CD4-positive, CD25-positive, alpha-beta regulatory T cell (primary cell): Measurements from ENCODE around the gene PTPRN2. TPM values are rescaled to one million over a fixed set of nuclear protein-coding genes. Genes with fewer than 3 reads are reported as not detected.
"Not testable (repeated sequence)": the region's sequence is repeated elsewhere in the genome, so short reads cannot be mapped to it uniquely, and the experiment has no call there.

Source experiments
- ATAC-seq, 2 donors: fragments of 150-1000 bp; cut with Tn5 transposase; one replicate each; pipeline ENCODE4 v1.10.0; 2021; ENCODE audit warnings: low read depth in 2 of 2, moderate number of reproducible peaks in 2 of 2, moderate library complexity in 1 of 2
- DNase-seq, 3 donors: peaks; one replicate each; pipeline versions ENCODE4 v3.0.0 to v3.0.0-alpha.2; 2012 to 2022; ENCODE audit warnings: mixed read lengths in 1 of 3
- H3K27ac ChIP-seq: one replicate; pipeline ENCODE4 v1.7.0; 2013; ENCODE audit warnings: mild to moderate bottlenecking, low read length; ENCODE audit not compliant: insufficient read depth, poor library complexity, severe bottlenecking
- H3K27me3 ChIP-seq: one replicate; pipeline ENCODE4 v1.7.0; 2013; ENCODE audit warnings: low read length; ENCODE audit not compliant: control insufficient read depth, insufficient read depth
- H3K36me3 ChIP-seq: one replicate; pipeline ENCODE4 v1.7.0; 2013; ENCODE audit warnings: mild to moderate bottlenecking, low read length, moderate library complexity; ENCODE audit not compliant: control insufficient read depth, insufficient read depth
- H3K4me1 ChIP-seq: 2 replicates; pipeline ENCODE4 v1.7.0; 2013; ENCODE audit warnings: mild to moderate bottlenecking, low read length; ENCODE audit not compliant: insufficient read depth, control insufficient read depth, poor library complexity, severe bottlenecking
- H3K4me3 ChIP-seq: one replicate; pipeline ENCODE4 v1.7.0; 2013; ENCODE audit warnings: low read depth, mild to moderate bottlenecking, low read length, moderate library complexity
- H3K9me3 ChIP-seq, 2 experiments: 1 replicate in 1 of 2; 2 replicates in 1 of 2; pipeline ENCODE4 v1.7.0; 2013; ENCODE audit warnings: low read length in 2 of 2, mild to moderate bottlenecking in 1 of 2, moderate library complexity in 1 of 2; ENCODE audit not compliant: control insufficient read depth in 2 of 2
- H3K27ac Mint-ChIP-seq, 3 donors: one replicate each; pipeline ENCODE4 v1.8.0; 2020 to 2022; ENCODE audit warnings: mild to moderate bottlenecking in 3 of 3, mixed read lengths in 3 of 3, moderate library complexity in 2 of 3
- H3K27me3 Mint-ChIP-seq: one replicate; pipeline ENCODE4 v1.8.0; 2022; ENCODE audit warnings: mild to moderate bottlenecking, mixed read lengths
- H3K36me3 Mint-ChIP-seq: one replicate; pipeline ENCODE4 v1.8.0; 2020; ENCODE audit warnings: mixed read lengths
- H3K4me1 Mint-ChIP-seq, 4 donors: one replicate each; pipeline ENCODE4 v1.8.0; 2020 to 2022; ENCODE audit warnings: mixed read lengths in 4 of 4, mild to moderate bottlenecking in 1 of 4
- H3K4me3 Mint-ChIP-seq, 4 donors: one replicate each; pipeline ENCODE4 v1.8.0; 2020 to 2022; ENCODE audit warnings: mild to moderate bottlenecking in 4 of 4, mixed read lengths in 4 of 4, moderate library complexity in 3 of 4
- H3K9me3 Mint-ChIP-seq, 7 donors: one replicate each; pipeline ENCODE4 v1.8.0; 2020 to 2022; ENCODE audit warnings: mixed read lengths in 7 of 7, mild to moderate bottlenecking in 3 of 7, moderate library complexity in 2 of 7
- polyA plus RNA-seq, 4 donors: library from polyadenylated mRNA; unstranded; fragments of 300-500 nt; fragmentation: Illumina TruSeq; gene quantifications; one replicate each; pipeline ENCODE4 v1.2.3, GENCODE V29; 2021
- total RNA-seq: library from RNA; stranded (reverse); gene quantifications from one replicate; pipeline ENCODE4 v1.2.3, GENCODE V29; 2022

PTPRN2 gene
- total and polyA plus RNA-seq, 5 donors from 2014 or later: 1.6 to 4.7 (median 2.7) TPM

- no peak for DNase-seq
- H3K27ac Mint-ChIP-seq: no peak overlapping the region
These were observed 991.2 kb downstream of the PTPRN2 start for GRCh38 chr7:157596471-157596870.

DNA sequence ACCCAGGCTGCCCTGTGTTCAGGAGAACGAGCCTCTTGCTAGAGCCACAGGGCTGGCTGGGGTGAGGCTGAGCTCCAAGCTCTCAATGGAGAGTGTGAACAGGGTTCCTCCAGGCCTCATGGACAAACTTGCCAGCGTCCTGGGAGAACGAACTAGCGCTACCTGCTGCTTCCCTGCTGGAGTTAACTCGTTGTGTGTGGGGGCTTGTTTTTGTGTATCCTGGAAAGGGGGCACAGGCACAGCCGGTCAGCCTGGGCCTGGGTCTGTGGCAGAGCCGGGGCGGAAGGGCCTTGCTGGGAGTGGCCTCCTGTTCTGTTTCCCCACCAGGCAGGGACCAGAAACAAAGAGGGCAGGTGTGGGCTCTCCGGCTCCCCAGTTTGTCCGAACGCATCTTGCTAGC is 991.6 kb downstream of the PTPRN2 start:
- no peak for ATAC-seq
- no peaks in the 10 kb centered on the region for H3K4me1 ChIP-seq
- Mint-ChIP-seq H3K4me3 (no peak overlapping the region), H3K36me3 (peaks cover 4% of the 10 kb centered on the region), H3K9me3 (no peaks in the 10 kb centered on the region), H3K27ac (no peak overlapping the region), H3K27me3 (peaks cover 4% of the 10 kb centered on the region), H3K4me1 (peaks cover 0 to 3% (median 0%) of the 10 kb centered on the region in 4 donors)
- no peaks in the 10 kb centered on the region for H3K27me3 ChIP-seq
- no peaks in the 10 kb centered on the region for H3K36me3 ChIP-seq
- H3K27ac ChIP-seq: no peak overlapping the region
- H3K9me3 ChIP-seq: no peaks in the 10 kb centered on the region
- H3K4me3 ChIP-seq: no peak overlapping the region
- no peak for DNase-seq

More at GRCh38 chr7:157596471-157596870, 991.2 kb downstream of the PTPRN2 start:
- no peaks in the 10 kb centered on the region for H3K9me3 Mint-ChIP-seq
- Histone ChIP-seq H3K4me3 (no peak overlapping the region), H3K27me3 (no peaks in the 10 kb centered on the region), H3K4me1 (no peaks in the 10 kb centered on the region), H3K9me3 (no peaks in the 10 kb centered on the region), H3K36me3 (no peaks in the 10 kb centered on the region), H3K27ac (no peak overlapping the region)
- H3K27me3 Mint-ChIP-seq: peaks cover 4% of the 10 kb centered on the region
- ATAC-seq: no peak
- peaks cover 0 to 3% (median 0%) of the 10 kb centered on the region in 4 donors for H3K4me1 Mint-ChIP-seq
- H3K36me3 Mint-ChIP-seq: peaks cover 4% of the 10 kb centered on the region
- no peak overlapping the region for H3K4me3 Mint-ChIP-seq

GRCh38 chr7:157595086-157595855 is 992.4 kb downstream of the PTPRN2 start:
- Histone ChIP-seq H3K27me3 (no peaks in the 10 kb centered on the region), H3K9me3 (no peaks in the 10 kb centered on the region), H3K27ac (no peak overlapping the region), H3K4me3 (no peak overlapping the region), H3K4me1 (no peaks in the 10 kb centered on the region), H3K36me3 (no peaks in the 10 kb centered on the region)
- peaks cover under 1% of the 10 kb centered on the region for H3K27me3 Mint-ChIP-seq
- no peak overlapping the region for H3K4me3 Mint-ChIP-seq
- ATAC-seq (no peak), DNase-seq (no peak)
- peaks cover 0 to 3% (median 0%) of the 10 kb centered on the region in 4 donors for H3K4me1 Mint-ChIP-seq
- no peak overlapping the region for H3K27ac Mint-ChIP-seq
- peaks cover 4% of the 10 kb centered on the region for H3K36me3 Mint-ChIP-seq
- H3K9me3 Mint-ChIP-seq: no peaks in the 10 kb centered on the region

- no peaks in the 10 kb centered on the region for H3K9me3 ChIP-seq
- no peaks in the 10 kb centered on the region for H3K4me1 ChIP-seq
- Mint-ChIP-seq H3K27ac (no peak overlapping the region), H3K4me3 (no peak overlapping the region), H3K9me3 (no peaks in the 10 kb centered on the region), H3K4me1 (peaks cover 0 to 3% (median 0%) of the 10 kb centered on the region in 4 donors), H3K27me3 (peaks cover 2% of the 10 kb centered on the region), H3K36me3 (peaks cover 4% of the 10 kb centered on the region)
- ATAC-seq: no peak
- no peak for DNase-seq
- H3K36me3 ChIP-seq: no peaks in the 10 kb centered on the region
- H3K27ac ChIP-seq: no peak overlapping the region
- H3K4me3 ChIP-seq: no peak overlapping the region
- H3K27me3 ChIP-seq: no peaks in the 10 kb centered on the region
These were observed 993.3 kb downstream of the PTPRN2 start for GRCh38 chr7:157594306-157594705.

DNA sequence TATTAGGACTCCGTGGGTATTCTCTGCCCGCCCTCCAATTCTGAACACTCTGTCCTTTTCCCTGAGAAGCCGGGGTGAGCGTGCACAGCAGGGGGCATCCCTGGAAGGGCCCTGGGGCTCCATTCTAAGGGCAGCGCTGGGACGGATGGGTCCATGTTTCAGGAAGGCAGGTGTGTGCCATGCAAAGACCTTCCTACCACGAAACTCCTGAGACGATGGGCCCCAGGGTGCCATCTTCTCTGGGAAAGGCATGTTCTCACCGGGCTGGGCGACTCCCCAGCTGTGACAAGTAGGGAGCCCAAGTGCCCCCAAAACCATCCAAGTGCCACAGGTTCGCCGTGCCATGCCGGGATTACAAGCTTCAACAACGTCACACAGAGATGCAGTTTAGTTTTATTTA is 994.1 kb downstream of the PTPRN2 start:
- Mint-ChIP-seq H3K4me1 (peaks cover 0 to 3% (median 0%) of the 10 kb centered on the region in 4 donors), H3K27ac (no peak overlapping the region), H3K4me3 (no peak overlapping the region), H3K27me3 (peaks cover 8% of the 10 kb centered on the region), H3K36me3 (peaks cover 4% of the 10 kb centered on the region), H3K9me3 (no peaks in the 10 kb centered on the region)
- H3K4me3 ChIP-seq: no peak overlapping the region
- no peaks in the 10 kb centered on the region for H3K27me3 ChIP-seq
- H3K36me3 ChIP-seq: no peaks in the 10 kb centered on the region
- ATAC-seq (no peak), DNase-seq (no peak)
- H3K9me3 ChIP-seq: no peaks in the 10 kb centered on the region
- no peaks in the 10 kb centered on the region for H3K4me1 ChIP-seq
- no peak overlapping the region for H3K27ac ChIP-seq

GRCh38 chr7:157592636-157593320 is 994.8 kb downstream of the PTPRN2 start:
- H3K9me3 Mint-ChIP-seq, H3K27ac ChIP-seq, H3K9me3 ChIP-seq, H3K36me3 ChIP-seq, H3K36me3 Mint-ChIP-seq, H3K4me1 ChIP-seq, ATAC-seq, H3K27ac Mint-ChIP-seq, H3K4me3 ChIP-seq, DNase-seq, H3K4me1 Mint-ChIP-seq, H3K27me3 Mint-ChIP-seq, H3K27me3 ChIP-seq, H3K4me3 Mint-ChIP-seq: not testable (repeated sequence)

DNA sequence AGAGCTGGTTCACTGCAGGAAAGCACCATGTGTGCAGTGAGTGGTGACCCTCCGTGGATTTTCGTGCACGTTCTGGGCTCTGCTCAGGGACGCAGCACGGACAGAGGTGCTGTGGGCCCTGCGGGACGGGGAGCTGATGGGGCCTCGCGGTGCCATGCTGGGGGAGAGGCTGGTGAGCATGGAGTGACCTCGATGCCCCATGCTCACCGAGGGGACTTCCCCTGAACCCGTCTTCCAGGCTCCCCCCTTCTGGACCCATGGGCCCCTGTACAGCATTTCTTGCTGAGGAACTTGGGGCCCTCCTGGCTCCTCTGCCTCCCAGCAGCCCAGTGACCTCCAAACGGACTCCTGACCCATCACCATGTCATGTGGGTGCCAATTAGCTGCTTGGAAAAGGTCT is 997.1 kb downstream of the PTPRN2 start:
- Histone ChIP-seq H3K27me3 (peaks cover 2% of the 10 kb centered on the region), H3K27ac (no peak overlapping the region), H3K4me3 (no peak overlapping the region), H3K4me1 (peaks cover 3% of the 10 kb centered on the region), H3K9me3 (no peaks in the 10 kb centered on the region), H3K36me3 (no peaks in the 10 kb centered on the region)
- H3K9me3 Mint-ChIP-seq: peaks cover 0 to under 1% (median 0%) of the 10 kb centered on the region in 7 donors
- peaks cover 4% of the 10 kb centered on the region for H3K36me3 Mint-ChIP-seq
- ATAC-seq (no peak), DNase-seq (no peak)
- H3K27me3 Mint-ChIP-seq: peaks cover 10% of the 10 kb centered on the region
- H3K27ac Mint-ChIP-seq: no peak overlapping the region
- no peak overlapping the region for H3K4me3 Mint-ChIP-seq
- H3K4me1 Mint-ChIP-seq: peaks cover 0 to 7% (median 1%) of the 10 kb centered on the region in 4 donors
